SKM-1 (cell line): Measurements from ENCODE around the gene UBE2C.
"Not testable (repeated sequence)": the region's sequence is repeated elsewhere in the genome, so short reads cannot be mapped to it uniquely, and the experiment has no call there.

Experiments used
- DNase-seq: peaks from one replicate; lab custom pipeline; 2025; ENCODE audit not compliant: unreplicated experiment; lab: John Stamatoyannopoulos, UW

Gene UBE2C

GRCh38 chr20:45797955-45798354 is 14.5 kb upstream of the UBE2C start:
- not testable (repeated sequence) for DNase-seq

- DNase-seq, result peak; percentile 58
Measured at GRCh38 chr20:45798935-45799642, 13.4 kb upstream of the UBE2C start.

- DNase-seq, result no peak
Measured at GRCh38 chr20:45801851-45802250, 10.6 kb upstream of the UBE2C start.

GRCh38 chr20:45810191-45810970 is 2.1 kb upstream of the UBE2C start:
- DNase-seq, result no peak

GRCh38 chr20:45813006-45813340 is 529 bp downstream of the UBE2C start:
- no peak for DNase-seq

GRCh38 chr20:45813489-45813888 is 1.0 kb downstream of the UBE2C start:
- DNase-seq, result no peak

- no peak for DNase-seq
Measured at GRCh38 chr20:45814314-45814713, 1.9 kb downstream of the UBE2C start.

GRCh38 chr20:45816951-45817350 is 4.5 kb downstream of the UBE2C start:
- no peak for DNase-seq

GRCh38 chr20:45817376-45818194 is 5.1 kb downstream of the UBE2C start:
- no peak for DNase-seq

- no peak for DNase-seq
Measured at GRCh38 chr20:45818239-45818638, 5.8 kb downstream of the UBE2C start.

- no peak for DNase-seq
Measured at GRCh38 chr20:45819466-45819865, 7.0 kb downstream of the UBE2C start.

GRCh38 chr20:45821947-45822346 is 9.5 kb downstream of the UBE2C start:
- DNase-seq, result no peak

GRCh38 chr20:45822857-45823256 is 10.4 kb downstream of the UBE2C start:
- no peak for DNase-seq

GRCh38 chr20:45823949-45824835 is 11.7 kb downstream of the UBE2C start:
- DNase-seq, result no peak

GRCh38 chr20:45826381-45827019 is 14.1 kb downstream of the UBE2C start:
- no peak for DNase-seq

GRCh38 chr20:45827030-45827652 is 14.7 kb downstream of the UBE2C start, which contains the start of gene TNNC2:
TSS of gene TNNC2 (minus strand) at chr20:45827312. CDS start at chr20:45827248, 64 bp downstream.
- no peak for DNase-seq

GRCh38 chr20:45827712-45828111 is 15.3 kb downstream of the UBE2C start:
- no peak for DNase-seq

- DNase-seq, result no peak
Measured at GRCh38 chr20:45828589-45828988, 16.1 kb downstream of the UBE2C start.

- DNase-seq, result not testable (repeated sequence)
Measured at GRCh38 chr20:45829673-45830106, 17.2 kb downstream of the UBE2C start.

- no peak for DNase-seq
Measured at GRCh38 chr20:45832619-45833018, 20.2 kb downstream of the UBE2C start.
